Activated T-cell treated with anti-CD3 and anti-CD28 coated beads, Interleukin-2, amount 50 U/mL, for 72 hours (primary cell): Measurements from ENCODE around the gene MPV17. TPM values are rescaled to one million over a fixed set of nuclear protein-coding genes. Genes with fewer than 3 reads are reported as not detected.

Experiments
- ATAC-seq, 2 donors: fragments of 150-1000 bp; cut with Tn5 transposase; replicated peaks in 1 of 2; 2 replicates each; pipeline ENCODE4 v1.10.0; 2021; ENCODE audit warnings: moderate library complexity in 2 of 2, mild to moderate bottlenecking in 1 of 2
- DNase-seq, 2 donors: peaks; one replicate each; pipeline ENCODE4 v3.0.0; 2021 to 2022; ENCODE audit warnings: mixed read lengths in 1 of 2
- H3K27ac Mint-ChIP-seq: one replicate; pipeline ENCODE4 v1.8.0; 2022; ENCODE audit warnings: mild to moderate bottlenecking, moderate library complexity, mixed read lengths
- H3K27me3 Mint-ChIP-seq: one replicate; pipeline ENCODE4 v1.8.0; 2022; ENCODE audit warnings: low read depth, mixed read lengths
- H3K36me3 Mint-ChIP-seq, 2 donors: one replicate each; pipeline ENCODE4 v1.8.0; 2022; ENCODE audit warnings: mixed read lengths in 2 of 2, mild to moderate bottlenecking in 1 of 2; ENCODE audit not compliant: insufficient read depth in 2 of 2
- H3K4me1 Mint-ChIP-seq: one replicate; pipeline ENCODE4 v1.8.0; 2022; ENCODE audit warnings: low read depth, mixed read lengths
- H3K4me3 Mint-ChIP-seq, 2 donors: one replicate each; pipeline ENCODE4 v1.8.0; 2022; ENCODE audit warnings: mild to moderate bottlenecking in 2 of 2, mixed read lengths in 2 of 2, moderate library complexity in 2 of 2
- H3K9me3 Mint-ChIP-seq, 2 donors: one replicate each; pipeline ENCODE4 v1.8.0; 2022; ENCODE audit warnings: mixed read lengths in 2 of 2
- total RNA-seq, 2 donors: library from RNA; stranded (reverse); gene quantifications; one replicate each; pipeline ENCODE4 v1.2.3, GENCODE V29; 2022

Gene MPV17
- total RNA-seq, 2 donors from 2014 or later, result 73.2 to 93.0 TPM

DNA sequence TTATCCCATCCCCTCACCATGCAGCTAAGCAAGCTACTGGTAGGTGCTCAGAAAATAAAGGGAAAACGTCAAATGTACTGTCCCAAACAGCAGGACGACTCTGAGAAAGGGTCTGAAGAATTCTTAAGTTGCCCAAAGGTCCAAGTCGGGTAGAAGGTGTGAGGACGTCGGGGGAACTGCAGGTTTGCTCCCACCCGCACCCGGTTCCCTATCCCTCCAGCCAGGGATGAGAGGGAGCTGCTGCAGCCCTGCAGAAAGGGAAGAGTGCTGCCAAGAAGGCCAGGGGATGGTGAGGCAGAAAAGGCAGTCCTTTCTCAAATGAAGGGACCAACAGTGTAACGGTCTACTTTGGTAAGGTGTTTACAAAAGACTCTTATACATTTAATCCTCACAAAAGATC, 7.8 kb downstream of the MPV17 start:
- DNase-seq (no peak), ATAC-seq (no peak)
- Mint-ChIP-seq H3K27ac (no peak overlapping the region), H3K36me3 (peaks cover 0 to 1% of the 10 kb centered on the region in 2 donors), H3K4me1 (no peaks in the 10 kb centered on the region), H3K27me3 (no peaks in the 10 kb centered on the region), H3K9me3 (no peaks in the 10 kb centered on the region), H3K4me3 (no peak overlapping the region)

- peaks cover 2 to 3% of the 10 kb centered on the region in 2 donors for H3K36me3 Mint-ChIP-seq
- no peak overlapping the region for H3K27ac Mint-ChIP-seq
- no peak for DNase-seq
- ATAC-seq, result no peak
- no peaks in the 10 kb centered on the region for H3K9me3 Mint-ChIP-seq
- no peaks in the 10 kb centered on the region for H3K27me3 Mint-ChIP-seq
- no peaks in the 10 kb centered on the region for H3K4me1 Mint-ChIP-seq
- no peak overlapping the region for H3K4me3 Mint-ChIP-seq
Measured at GRCh38 chr2:27314709-27315108, 8.2 kb downstream of the MPV17 start.

- ATAC-seq, result no peak
- no peak overlapping the region for H3K4me3 Mint-ChIP-seq
- peaks cover 3 to 7% of the 10 kb centered on the region in 2 donors for H3K36me3 Mint-ChIP-seq
- H3K27ac Mint-ChIP-seq, result no peak overlapping the region
- H3K4me1 Mint-ChIP-seq, result no peaks in the 10 kb centered on the region
- H3K27me3 Mint-ChIP-seq, result no peaks in the 10 kb centered on the region
- no peak for DNase-seq
- H3K9me3 Mint-ChIP-seq, result no peaks in the 10 kb centered on the region
Measured at GRCh38 chr2:27313882-27314645, 8.8 kb downstream of the MPV17 start.

DNA sequence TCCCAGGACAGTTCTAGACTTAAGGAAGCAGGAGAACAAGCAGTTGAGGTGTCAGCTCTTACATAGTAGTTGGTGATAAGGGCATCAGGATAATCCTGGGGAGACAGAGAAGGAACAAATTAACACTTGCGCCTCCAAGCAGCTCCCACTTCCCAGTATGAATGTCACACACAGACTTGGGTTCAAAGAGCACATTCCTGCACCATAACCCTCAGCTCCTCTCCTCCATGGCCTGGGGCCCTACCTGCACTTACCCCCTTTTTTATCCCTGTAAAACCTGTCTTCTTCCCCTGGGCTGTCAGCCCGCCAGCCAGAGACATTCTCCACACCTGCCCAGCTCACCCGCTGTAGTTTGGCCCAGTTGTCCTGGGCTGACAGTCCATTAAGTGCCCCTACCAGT, 10.7 kb downstream of the MPV17 start:
- Mint-ChIP-seq H3K27ac (no peak overlapping the region), H3K4me1 (no peaks in the 10 kb centered on the region), H3K36me3 (peaks cover 3 to 7% of the 10 kb centered on the region in 2 donors), H3K27me3 (no peaks in the 10 kb centered on the region), H3K9me3 (no peaks in the 10 kb centered on the region), H3K4me3 (no peak overlapping the region)
- no peak for DNase-seq
- ATAC-seq, result no peak

- H3K27ac Mint-ChIP-seq, result no peak overlapping the region
- H3K27me3 Mint-ChIP-seq, result peaks cover 15% of the 10 kb centered on the region
- DNase-seq (no peak), ATAC-seq (no peak)
- no peaks in the 10 kb centered on the region for H3K4me1 Mint-ChIP-seq
- H3K36me3 Mint-ChIP-seq, result peaks cover 3 to 7% of the 10 kb centered on the region in 2 donors
- H3K9me3 Mint-ChIP-seq, result no peaks in the 10 kb centered on the region
- H3K4me3 Mint-ChIP-seq, result no peak overlapping the region
Measured at GRCh38 chr2:27309651-27310050, 13.2 kb downstream of the MPV17 start.

DNA sequence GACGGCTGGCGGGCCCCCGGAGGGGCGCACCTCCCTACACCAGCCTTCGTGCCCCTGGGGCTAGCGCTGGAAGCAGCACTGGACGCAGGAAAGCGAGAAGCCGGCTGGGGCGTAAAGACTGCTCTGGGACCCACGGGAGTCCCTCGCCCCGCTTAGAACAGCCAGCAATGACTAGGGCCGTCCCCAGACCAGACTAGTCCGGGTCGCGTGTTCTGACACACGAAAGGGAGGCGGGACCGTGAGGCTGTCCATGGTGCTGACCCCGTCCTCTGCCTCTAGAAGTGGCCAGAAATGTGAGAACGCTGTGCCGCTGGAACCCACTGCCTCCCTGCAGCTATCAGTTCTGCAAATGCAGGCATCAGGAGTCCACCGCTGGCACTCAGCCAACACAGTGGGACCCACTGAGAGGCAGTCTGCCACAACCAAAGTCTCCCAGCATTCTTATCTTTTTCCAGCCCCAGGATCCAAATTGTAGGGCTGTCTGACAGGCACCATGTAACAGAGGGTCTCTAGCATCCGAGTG, 14.5 kb downstream of the MPV17 start, which contains the start of gene UCN:
Gene UCN, minus strand, starts transcription at position 87 of the 523 bp plus-strand sequence. CDS start 550 bp downstream, outside the sequence.
- H3K27ac Mint-ChIP-seq, result no peak within 1 kb of the TSS
- peaks cover 3 to 7% of the 10 kb centered on the region in 2 donors for H3K36me3 Mint-ChIP-seq
- peak within 1 kb of the TSS; percentile 52 to 60 for H3K4me3 Mint-ChIP-seq

DNA sequence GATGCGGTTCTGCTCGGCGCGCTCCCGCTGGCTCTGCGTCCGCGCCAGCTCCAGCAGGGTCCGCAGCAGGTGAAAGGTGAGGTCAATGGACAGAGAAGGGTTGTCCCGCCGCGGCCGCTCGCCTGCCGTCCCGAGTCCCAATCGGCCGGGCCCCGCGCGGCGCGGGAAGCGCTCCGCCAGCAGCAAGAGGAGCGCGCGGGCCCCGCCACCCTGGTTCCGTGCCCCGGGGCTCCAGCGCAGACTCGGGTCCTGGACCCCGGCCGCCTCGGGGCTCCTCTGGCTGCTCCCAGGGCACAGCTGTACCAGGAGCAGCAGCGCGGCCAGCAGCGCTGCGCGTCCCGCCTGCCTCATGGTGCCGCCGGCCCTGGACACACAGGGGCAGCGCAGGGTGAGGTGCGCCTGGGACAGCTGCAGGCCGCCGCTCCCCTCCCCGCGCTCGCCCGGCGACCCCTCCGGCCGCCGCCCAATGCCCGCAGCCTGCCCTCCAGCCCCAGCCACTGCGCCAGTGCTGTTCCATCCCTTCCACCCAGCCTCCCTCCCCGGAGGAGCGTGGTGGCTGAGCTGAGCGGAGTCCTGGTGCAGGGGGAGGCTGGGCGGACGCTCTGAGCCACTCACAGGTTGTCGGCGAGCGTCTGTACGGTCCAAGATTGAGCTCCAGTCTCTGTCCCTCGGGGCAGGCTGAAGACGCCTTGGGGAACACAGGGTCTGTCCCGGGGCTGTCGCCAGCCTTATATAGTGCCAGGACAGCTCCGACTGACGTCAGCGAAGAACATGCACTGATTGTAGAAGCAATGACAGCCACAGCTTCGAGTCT, 15.1 kb downstream of the MPV17 start:
- Mint-ChIP-seq H3K27me3 (peaks cover 21% of the 10 kb centered on the region), H3K27ac (no peak overlapping the region), H3K36me3 (peaks cover 3 to 7% of the 10 kb centered on the region in 2 donors), H3K9me3 (no peaks in the 10 kb centered on the region), H3K4me3 (peak overlapping the region; percentile 52 to 60), H3K4me1 (peaks cover 4% of the 10 kb centered on the region)
- ATAC-seq, result no peak
- no peak for DNase-seq

More for the DNA sequence above, 14.5 kb downstream of the MPV17 start, which contains the start of gene UCN:
- Mint-ChIP-seq H3K9me3 (no peaks in the 10 kb centered on the region), H3K27me3 (peaks cover 21% of the 10 kb centered on the region), H3K4me1 (no peaks in the 10 kb centered on the region)
- DNase-seq (no peak), ATAC-seq (no peak)

DNA sequence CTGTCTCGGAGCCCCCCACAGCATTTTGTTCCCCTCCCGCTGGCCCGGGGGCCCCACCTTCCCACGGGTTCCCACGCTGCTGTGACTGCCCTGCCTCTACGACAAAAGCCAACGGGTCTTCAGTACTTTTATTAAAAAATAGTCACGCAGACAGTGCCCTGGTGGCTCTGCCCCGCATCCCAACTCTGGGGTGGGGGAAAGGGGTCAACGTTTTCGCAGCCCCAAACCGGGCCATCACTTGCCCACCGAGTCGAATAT, 15.7 kb downstream of the MPV17 start:
- H3K27ac Mint-ChIP-seq, result no peak overlapping the region
- peaks cover 3 to 7% of the 10 kb centered on the region in 2 donors for H3K36me3 Mint-ChIP-seq
- DNase-seq, result no peak
- peaks cover 21% of the 10 kb centered on the region for H3K27me3 Mint-ChIP-seq
- no peaks in the 10 kb centered on the region for H3K9me3 Mint-ChIP-seq
- H3K4me1 Mint-ChIP-seq, result peaks cover 6% of the 10 kb centered on the region
- no peak for ATAC-seq
- H3K4me3 Mint-ChIP-seq, result peak overlapping the region; percentile 52 to 60

GRCh38 chr2:27306573-27307286, 16.2 kb downstream of the MPV17 start:
- no peaks in the 10 kb centered on the region for H3K9me3 Mint-ChIP-seq
- ATAC-seq, result peak; percentile 52 to 54
- DNase-seq, result peak; percentile 35
- no peak overlapping the region for H3K27ac Mint-ChIP-seq
- peaks cover 21% of the 10 kb centered on the region for H3K27me3 Mint-ChIP-seq
- H3K4me1 Mint-ChIP-seq, result peaks cover 6% of the 10 kb centered on the region
- H3K4me3 Mint-ChIP-seq, result peak overlapping the region; percentile 52 to 61
- peaks cover 3 to 7% of the 10 kb centered on the region in 2 donors for H3K36me3 Mint-ChIP-seq

DNA sequence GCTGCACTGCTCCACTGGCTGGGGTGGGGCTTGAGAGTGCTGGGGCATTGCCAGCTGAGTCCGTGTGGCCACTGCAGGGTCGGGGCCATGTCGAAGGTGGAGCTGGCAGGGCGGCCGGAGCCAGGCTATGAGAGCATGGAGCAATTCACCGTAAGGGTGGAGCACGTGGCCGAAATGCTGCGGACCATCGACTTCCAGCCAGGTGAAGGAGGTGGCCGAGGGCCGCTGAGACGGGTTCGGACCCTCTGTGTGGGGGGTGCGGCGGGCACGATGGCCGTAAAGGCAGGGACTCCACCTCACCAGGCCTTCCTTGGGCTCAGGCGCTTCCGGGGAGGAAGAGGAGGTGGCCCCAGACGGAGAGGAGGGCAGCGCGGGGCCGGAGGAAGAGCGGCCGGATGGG, 16.8 kb downstream of the MPV17 start:
- Mint-ChIP-seq H3K36me3 (peaks cover 3 to 7% of the 10 kb centered on the region in 2 donors), H3K9me3 (no peaks in the 10 kb centered on the region), H3K4me1 (peaks cover 6% of the 10 kb centered on the region), H3K4me3 (peak overlapping the region; percentile 43 to 61), H3K27ac (no peak overlapping the region), H3K27me3 (peaks cover 21% of the 10 kb centered on the region)
- no peak for DNase-seq
- peak in 1 of 2 donors; percentile 21 for ATAC-seq

DNA sequence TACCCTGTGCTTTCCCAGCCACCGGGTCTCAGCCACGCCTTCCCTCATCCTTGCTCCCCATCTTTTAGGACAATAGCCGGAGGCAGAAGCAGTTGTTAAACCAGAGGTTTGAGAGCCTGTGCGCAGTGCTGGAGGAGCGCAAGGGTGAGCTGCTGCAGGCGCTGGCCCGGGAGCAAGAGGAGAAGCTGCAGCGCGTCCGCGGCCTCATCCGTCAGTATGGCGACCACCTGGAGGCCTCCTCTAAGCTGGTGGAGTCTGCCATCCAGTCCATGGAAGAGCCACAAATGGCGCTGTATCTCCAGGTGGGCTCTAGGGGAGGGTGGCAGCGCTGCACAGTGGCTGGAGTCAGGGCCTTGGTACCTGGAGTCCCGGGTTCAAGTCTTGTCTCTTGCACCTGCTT, 17.4 kb downstream of the MPV17 start:
- Mint-ChIP-seq H3K27me3 (peaks cover 21% of the 10 kb centered on the region), H3K9me3 (no peaks in the 10 kb centered on the region), H3K36me3 (peaks cover 3 to 7% of the 10 kb centered on the region in 2 donors), H3K27ac (no peak overlapping the region), H3K4me1 (peaks cover 6% of the 10 kb centered on the region), H3K4me3 (no peak overlapping the region)
- no peak for DNase-seq
- no peak for ATAC-seq

- peaks cover 21% of the 10 kb centered on the region for H3K27me3 Mint-ChIP-seq
- H3K4me1 Mint-ChIP-seq, result peaks cover 6% of the 10 kb centered on the region
- ATAC-seq (no peak), DNase-seq (no peak)
- no peak overlapping the region for H3K27ac Mint-ChIP-seq
- H3K9me3 Mint-ChIP-seq, result no peaks in the 10 kb centered on the region
- H3K4me3 Mint-ChIP-seq, result no peak overlapping the region
- H3K36me3 Mint-ChIP-seq, result peaks cover under 1 to 4% of the 10 kb centered on the region in 2 donors
Measured at GRCh38 chr2:27304488-27305240, 18.2 kb downstream of the MPV17 start.
